ENCODE measurements around the gene LTBP1.
"Not testable (repeated sequence)": the region's sequence is repeated elsewhere in the genome, so short reads cannot be mapped to it uniquely, and the experiment has no call there.

LTBP1 gene

DNA sequence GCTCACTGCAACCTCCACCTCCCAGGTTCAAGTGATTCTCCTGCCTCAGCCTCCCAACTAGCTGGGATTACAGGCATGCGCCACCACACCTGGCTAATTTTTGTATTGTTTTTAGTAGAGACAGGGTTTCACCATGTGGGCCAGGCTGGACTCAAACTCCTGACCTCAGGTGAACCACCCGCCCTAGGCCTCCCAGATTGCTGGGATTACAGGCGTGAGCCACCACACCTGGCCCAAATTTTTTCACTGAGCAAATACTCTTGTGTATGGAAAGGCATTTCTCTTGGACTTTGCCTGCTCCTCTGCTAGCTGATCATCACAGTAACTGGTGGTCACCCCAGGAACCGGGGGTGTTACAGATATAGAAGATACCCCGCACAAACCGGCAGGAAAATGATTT is 26.9 kb upstream of the LTBP1 start:
- not testable (repeated sequence) for H3K79me2 ChIP-seq (ENCODE audit: control insufficient read depth, insufficient read depth, low read length, poor library complexity); H4K91ac ChIP-seq (ENCODE audit: low read depth, low read length); H3K27ac ChIP-seq (ENCODE audit: low read depth, low read length); H3K9ac ChIP-seq (ENCODE audit: low read length); H3K4ac ChIP-seq (ENCODE audit: low read depth, low read length); H3K27me3 ChIP-seq (ENCODE audit: insufficient read depth, low read length); H3K4me3 ChIP-seq (ENCODE audit: low read depth, low read length); H3K9me3 ChIP-seq (ENCODE audit: insufficient read depth, low read depth, low read length); H3K79me1 ChIP-seq (ENCODE audit: low read length); H3K14ac ChIP-seq (ENCODE audit: low read length); H2BK5ac ChIP-seq (ENCODE audit: low read depth, low read length, poor library complexity); H2BK120ac ChIP-seq (ENCODE audit: insufficient read depth, low read length, poor library complexity); H3K18ac ChIP-seq (ENCODE audit: low read length); H2AFZ ChIP-seq (ENCODE audit: insufficient read depth, low read length, poor library complexity); H3K4me1 ChIP-seq (ENCODE audit: control insufficient read depth in 1 of 2, insufficient read depth in 2 of 2, low read length in 2 of 2); H3K4me2 ChIP-seq (ENCODE audit: low read length); H4K12ac ChIP-seq (ENCODE audit: low read depth, low read length); H3K36me3 ChIP-seq (ENCODE audit: control insufficient read depth in 1 of 2, insufficient read depth in 2 of 2, low read length in 2 of 2); H3K23ac ChIP-seq (ENCODE audit: low read length); H4K8ac ChIP-seq (ENCODE audit: low read depth, low read length); H2AK5ac ChIP-seq (ENCODE audit: low read length); H2BK12ac ChIP-seq (ENCODE audit: low read length)
- WGBS (ENCODE audit: extremely low coverage, insufficient coverage, insufficient read length) = no CpG with 5 or more reads among the region's 6 CpGs
- peak; percentile 86 to 92 for DNase-seq

GRCh38 chr2:32921486-32921885 is 25.3 kb upstream of the LTBP1 start:
- not testable (repeated sequence) for H3K27me3 ChIP-seq (ENCODE audit: insufficient read depth, low read length); H3K4ac ChIP-seq (ENCODE audit: low read depth, low read length); H3K4me1 ChIP-seq (ENCODE audit: control insufficient read depth in 1 of 2, insufficient read depth in 2 of 2, low read length in 2 of 2); H3K18ac ChIP-seq (ENCODE audit: low read length); H3K4me3 ChIP-seq (ENCODE audit: low read depth, low read length); H3K9ac ChIP-seq (ENCODE audit: low read length); H3K79me1 ChIP-seq (ENCODE audit: low read length); H4K12ac ChIP-seq (ENCODE audit: low read depth, low read length); H3K9me3 ChIP-seq (ENCODE audit: insufficient read depth, low read depth, low read length); H4K8ac ChIP-seq (ENCODE audit: low read depth, low read length); H2BK120ac ChIP-seq (ENCODE audit: insufficient read depth, low read length, poor library complexity); H4K91ac ChIP-seq (ENCODE audit: low read depth, low read length); H2BK12ac ChIP-seq (ENCODE audit: low read length); H3K14ac ChIP-seq (ENCODE audit: low read length); H3K36me3 ChIP-seq (ENCODE audit: control insufficient read depth in 1 of 2, insufficient read depth in 2 of 2, low read length in 2 of 2); H3K27ac ChIP-seq (ENCODE audit: low read depth, low read length); H3K23ac ChIP-seq (ENCODE audit: low read length); H2AK5ac ChIP-seq (ENCODE audit: low read length); H2BK5ac ChIP-seq (ENCODE audit: low read depth, low read length, poor library complexity); H3K79me2 ChIP-seq (ENCODE audit: control insufficient read depth, insufficient read depth, low read length, poor library complexity); H3K4me2 ChIP-seq (ENCODE audit: low read length); H2AFZ ChIP-seq (ENCODE audit: insufficient read depth, low read length, poor library complexity)
- DNase-seq = peak; percentile 74 to 80
- no CpG with 5 or more reads among the region's 5 CpGs for WGBS (ENCODE audit: extremely low coverage, insufficient coverage, insufficient read length)

DNA sequence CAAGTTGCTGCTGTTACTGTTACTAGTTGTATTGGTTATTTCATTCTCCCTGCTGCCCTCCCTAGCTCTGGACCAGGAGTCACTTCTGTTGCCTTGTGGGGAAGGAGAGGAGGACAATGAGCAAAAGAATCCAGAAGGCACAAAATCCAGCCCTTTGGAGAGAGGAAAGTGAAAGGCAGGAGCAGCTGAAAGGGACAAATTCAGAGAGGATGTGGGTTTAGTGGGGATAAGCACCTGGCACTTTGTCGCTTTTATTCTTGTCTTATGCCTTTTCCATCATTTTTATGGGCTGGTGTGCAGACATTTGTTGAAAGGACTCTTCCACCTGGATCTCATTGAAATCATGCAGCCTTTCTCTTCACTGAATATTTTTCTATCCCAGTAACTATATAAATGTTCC is 24.3 kb upstream of the LTBP1 start:
- H3K4ac ChIP-seq (ENCODE audit: low read depth, low read length) = no peak overlapping the region
- no peak overlapping the region for H2BK120ac ChIP-seq (ENCODE audit: insufficient read depth, low read length, poor library complexity)
- no peak for DNase-seq
- no peak overlapping the region for H4K91ac ChIP-seq (ENCODE audit: low read depth, low read length)
- H4K12ac ChIP-seq (ENCODE audit: low read depth, low read length) = no peak overlapping the region
- no peaks in the 10 kb centered on the region for H3K27me3 ChIP-seq (ENCODE audit: insufficient read depth, low read length)
- no peaks in the 10 kb centered on the region for H3K9me3 ChIP-seq (ENCODE audit: insufficient read depth, low read depth, low read length)
- no CpG with 5 or more reads among the region's 1 CpG for WGBS (ENCODE audit: extremely low coverage, insufficient coverage, insufficient read length)
- no peaks in the 10 kb centered on the region for H3K79me2 ChIP-seq (ENCODE audit: control insufficient read depth, insufficient read depth, low read length, poor library complexity)
- H3K23ac ChIP-seq (ENCODE audit: low read length) = no peak overlapping the region
- no peak overlapping the region for H3K4me2 ChIP-seq (ENCODE audit: low read length)
- H2BK12ac ChIP-seq (ENCODE audit: low read length) = no peak overlapping the region
- no peak overlapping the region for H2BK5ac ChIP-seq (ENCODE audit: low read depth, low read length, poor library complexity)
- H3K14ac ChIP-seq (ENCODE audit: low read length) = no peak overlapping the region
- H3K4me3 ChIP-seq (ENCODE audit: low read depth, low read length) = no peak overlapping the region
- H2AK5ac ChIP-seq (ENCODE audit: low read length) = no peak overlapping the region
- H3K27ac ChIP-seq (ENCODE audit: low read depth, low read length) = no peak overlapping the region
- no peak overlapping the region for H4K8ac ChIP-seq (ENCODE audit: low read depth, low read length)
- H3K9ac ChIP-seq (ENCODE audit: low read length) = no peak overlapping the region
- no peaks in the 10 kb centered on the region for H3K36me3 ChIP-seq (ENCODE audit: control insufficient read depth in 1 of 2, insufficient read depth in 2 of 2, low read length in 2 of 2)
- H3K18ac ChIP-seq (ENCODE audit: low read length) = no peak overlapping the region
- H3K4me1 ChIP-seq (ENCODE audit: control insufficient read depth in 1 of 2, insufficient read depth in 2 of 2, low read length in 2 of 2) = peaks cover 10 to 12% of the 10 kb centered on the region in 2 experiments
- peaks cover 3% of the 10 kb centered on the region for H3K79me1 ChIP-seq (ENCODE audit: low read length)
- no peak overlapping the region for H2AFZ ChIP-seq (ENCODE audit: insufficient read depth, low read length, poor library complexity)

- H2BK5ac ChIP-seq (ENCODE audit: low read depth, low read length, poor library complexity) = no peak overlapping the region
- no peak overlapping the region for H3K18ac ChIP-seq (ENCODE audit: low read length)
- no peak overlapping the region for H2AK5ac ChIP-seq (ENCODE audit: low read length)
- H3K36me3 ChIP-seq (ENCODE audit: control insufficient read depth in 1 of 2, insufficient read depth in 2 of 2, low read length in 2 of 2) = no peaks in the 10 kb centered on the region
- H3K23ac ChIP-seq (ENCODE audit: low read length) = no peak overlapping the region
- DNase-seq = no peak
- no peak overlapping the region for H4K12ac ChIP-seq (ENCODE audit: low read depth, low read length)
- H3K14ac ChIP-seq (ENCODE audit: low read length) = no peak overlapping the region
- H3K27me3 ChIP-seq (ENCODE audit: insufficient read depth, low read length) = no peaks in the 10 kb centered on the region
- no peak overlapping the region for H4K91ac ChIP-seq (ENCODE audit: low read depth, low read length)
- no peak overlapping the region for H3K27ac ChIP-seq (ENCODE audit: low read depth, low read length)
- H4K8ac ChIP-seq (ENCODE audit: low read depth, low read length) = no peak overlapping the region
- no peak overlapping the region for H3K4ac ChIP-seq (ENCODE audit: low read depth, low read length)
- H3K4me1 ChIP-seq (ENCODE audit: control insufficient read depth in 1 of 2, insufficient read depth in 2 of 2, low read length in 2 of 2) = peaks cover 10 to 12% of the 10 kb centered on the region in 2 experiments
- peaks cover 3% of the 10 kb centered on the region for H3K79me1 ChIP-seq (ENCODE audit: low read length)
- no peaks in the 10 kb centered on the region for H3K79me2 ChIP-seq (ENCODE audit: control insufficient read depth, insufficient read depth, low read length, poor library complexity)
- H3K9ac ChIP-seq (ENCODE audit: low read length) = no peak overlapping the region
- WGBS (ENCODE audit: extremely low coverage, insufficient coverage, insufficient read length) = no CpG with 5 or more reads among the region's 2 CpGs
- H3K4me2 ChIP-seq (ENCODE audit: low read length) = no peak overlapping the region
- H3K9me3 ChIP-seq (ENCODE audit: insufficient read depth, low read depth, low read length) = no peaks in the 10 kb centered on the region
- no peak overlapping the region for H2BK12ac ChIP-seq (ENCODE audit: low read length)
- H2AFZ ChIP-seq (ENCODE audit: insufficient read depth, low read length, poor library complexity) = no peak overlapping the region
- no peak overlapping the region for H3K4me3 ChIP-seq (ENCODE audit: low read depth, low read length)
- no peak overlapping the region for H2BK120ac ChIP-seq (ENCODE audit: insufficient read depth, low read length, poor library complexity)
Observed at GRCh38 chr2:32923109-32923508, 23.6 kb upstream of the LTBP1 start.
